Measurements from ENCODE around the gene DNLZ.

DNA sequence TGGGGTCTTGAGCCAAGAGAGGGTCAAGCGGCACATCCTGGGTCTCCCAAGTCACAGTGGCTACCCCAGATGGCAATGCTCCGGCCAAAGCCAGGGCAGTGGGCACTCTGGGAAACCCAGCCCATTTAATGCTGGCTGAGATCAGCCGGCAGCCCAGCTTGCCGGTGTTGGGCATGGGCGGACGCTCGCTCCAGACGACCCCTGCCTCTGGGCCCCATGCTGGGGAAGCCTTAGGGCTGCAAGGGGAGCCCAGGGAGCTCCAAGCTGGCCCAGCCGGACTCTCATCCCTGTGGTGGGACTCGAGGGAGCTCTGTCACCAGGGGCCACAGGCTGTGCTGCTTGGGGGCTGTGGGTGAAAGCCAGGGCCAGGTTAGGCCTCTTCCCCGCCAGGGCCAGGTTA is 15.9 kb upstream of the DNLZ start:
- TF ChIP-seq RFX5 (IDR thresholded peaks at IDR 0.05; ENCODE audit: low read depth, low read length) (no peak), RCOR1 (conservative IDR thresholded peaks at IDR 0.05; ENCODE audit: low read depth, low read length) (no peak)

Measured in GM12878 (cell line).